ENCODE data around the gene SEC14L6.

GRCh38 chr22:30506507-30506968 is 40.0 kb downstream of the SEC14L6 start:
- TF ChIP-seq CTCF (conservative IDR thresholded peaks at IDR 0.05; ENCODE audit: low read length) (no peak), EZH2phosphoT487 (IDR thresholded peaks at IDR 0.05; ENCODE audit: borderline replicate concordance, low read depth, low read length) (no peak)
